NCI-H1417 (cell line): ENCODE data around the gene IL1RAP.
"Not testable (repeated sequence)": the region's sequence is repeated elsewhere in the genome, so short reads cannot be mapped to it uniquely, and the experiment has no call there.

Experiments
- DNase-seq, 3 experiments: peaks; one replicate each; lab custom pipeline; 2025; lab: John Stamatoyannopoulos, UW

The IL1RAP gene

GRCh38 chr3:190506271-190506670 lies 7.6 kb upstream of the IL1RAP start:
- no peak for DNase-seq

- DNase-seq, result no peak
These were observed 1.2 kb upstream of the IL1RAP start for GRCh38 chr3:190512666-190513065.

GRCh38 chr3:190514413-190515153 lies 698 bp downstream of the IL1RAP start:
- peak in 2 of 3 experiments; percentile 32 to 49 for DNase-seq

DNA sequence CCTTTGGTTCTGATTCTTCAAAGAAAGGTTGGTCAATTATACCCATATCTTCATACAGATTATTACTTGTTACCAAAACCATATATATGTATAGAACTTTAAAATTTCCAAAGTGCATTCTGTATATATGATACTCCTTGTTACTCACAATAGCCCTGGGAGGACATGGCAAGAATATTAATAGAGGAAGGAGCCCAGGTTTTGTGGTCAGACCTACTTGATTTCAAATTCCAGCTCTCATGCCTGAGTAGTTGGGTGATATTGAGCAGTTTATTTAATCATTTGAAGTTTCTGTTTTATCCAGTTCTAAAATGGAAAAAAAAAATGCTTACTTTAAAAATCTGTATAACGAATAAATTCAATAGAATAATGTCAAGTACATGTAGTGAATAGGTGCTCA lies 2.5 kb downstream of the IL1RAP start:
- no peak for DNase-seq

DNA sequence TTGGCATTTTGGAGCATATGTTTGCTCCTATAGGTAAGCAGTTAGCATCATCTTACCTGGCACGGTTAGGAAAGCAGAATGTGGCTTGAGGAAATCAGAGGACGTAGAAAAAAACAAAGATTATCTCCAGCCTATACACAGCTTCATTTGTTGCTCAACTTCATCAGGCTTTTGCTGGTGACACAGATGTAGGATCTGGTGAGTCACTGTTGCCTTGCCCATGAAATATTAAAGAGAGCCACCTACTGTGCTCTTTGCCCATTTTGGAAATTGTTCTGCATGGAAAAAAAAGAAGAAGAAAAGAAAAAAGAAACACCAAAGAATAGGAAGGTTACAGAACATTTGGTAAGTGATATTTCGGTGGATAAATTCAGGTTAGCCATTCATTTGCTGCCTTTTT lies 3.8 kb downstream of the IL1RAP start:
- DNase-seq, result no peak

DNA sequence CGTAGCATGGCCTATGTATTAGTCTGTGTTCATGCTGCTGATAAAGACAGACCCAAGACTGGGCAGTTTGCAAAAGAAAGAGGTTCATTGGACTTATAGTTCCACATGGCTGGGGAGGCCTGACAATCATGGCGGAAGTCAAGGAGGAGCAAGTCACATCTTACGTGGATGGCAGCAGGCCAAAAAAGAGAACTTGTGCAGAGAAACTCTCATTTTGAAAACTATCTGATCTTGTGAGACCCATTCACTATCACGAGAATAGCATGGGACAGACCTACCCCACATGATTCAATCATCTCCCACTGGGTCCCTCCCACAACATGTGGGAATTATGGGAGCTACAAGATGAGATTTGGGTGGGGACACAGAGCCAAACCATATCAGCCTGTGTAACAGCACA lies 4.6 kb downstream of the IL1RAP start:
- not testable (repeated sequence) for DNase-seq

DNA sequence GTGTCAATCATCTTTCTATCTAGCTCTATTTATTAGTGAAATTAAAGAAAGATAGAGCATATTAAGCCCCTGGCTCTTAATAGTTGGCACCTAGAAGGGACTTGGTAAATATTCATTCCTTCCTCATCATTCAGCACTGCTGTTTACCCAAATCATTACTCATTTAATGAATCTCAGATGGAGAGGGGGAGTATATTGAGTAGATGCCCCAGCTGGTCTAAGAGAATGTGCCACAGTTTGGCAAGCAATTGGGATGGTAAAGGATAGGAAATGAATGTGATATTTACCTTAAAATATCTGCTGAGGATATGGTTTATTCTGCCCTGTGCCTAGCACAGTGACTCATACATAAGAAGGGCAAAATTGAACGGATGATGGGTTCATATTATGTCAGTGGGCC lies 6.0 kb downstream of the IL1RAP start:
- DNase-seq, result no peak

- no peak for DNase-seq
These were observed 8.1 kb downstream of the IL1RAP start for GRCh38 chr3:190521998-190522397.

GRCh38 chr3:190522621-190523222 lies 8.8 kb downstream of the IL1RAP start:
- DNase-seq, result no peak

GRCh38 chr3:190524942-190525341 lies 11.1 kb downstream of the IL1RAP start:
- DNase-seq, result no peak

DNA sequence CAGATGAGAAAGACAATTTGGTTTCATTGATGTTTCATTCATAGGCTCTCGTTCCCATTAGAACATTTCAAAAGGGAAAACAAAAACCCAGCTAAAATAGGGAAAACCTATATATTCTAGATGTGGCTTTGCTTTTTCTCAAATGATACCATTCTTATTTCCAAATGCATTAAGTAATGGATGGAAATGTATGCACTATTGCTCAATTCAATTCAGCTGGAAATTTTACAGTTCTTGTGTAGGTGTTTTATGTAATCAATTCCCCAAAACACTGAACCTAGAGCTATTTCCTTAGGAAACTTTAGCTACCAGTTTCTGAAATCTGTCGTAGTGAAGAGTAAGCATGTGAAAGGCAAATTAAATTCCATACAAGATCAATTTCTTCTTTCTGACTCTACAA lies 11.7 kb downstream of the IL1RAP start:
- no peak for DNase-seq

- no peak for DNase-seq
These were observed 13.2 kb downstream of the IL1RAP start for GRCh38 chr3:190526787-190527762.

GRCh38 chr3:190528706-190529105 lies 14.8 kb downstream of the IL1RAP start:
- DNase-seq, result no peak

- no peak for DNase-seq
These were observed 17.5 kb downstream of the IL1RAP start for GRCh38 chr3:190531406-190531805.

GRCh38 chr3:190532731-190533203 lies 18.9 kb downstream of the IL1RAP start:
- DNase-seq, result no peak

DNA sequence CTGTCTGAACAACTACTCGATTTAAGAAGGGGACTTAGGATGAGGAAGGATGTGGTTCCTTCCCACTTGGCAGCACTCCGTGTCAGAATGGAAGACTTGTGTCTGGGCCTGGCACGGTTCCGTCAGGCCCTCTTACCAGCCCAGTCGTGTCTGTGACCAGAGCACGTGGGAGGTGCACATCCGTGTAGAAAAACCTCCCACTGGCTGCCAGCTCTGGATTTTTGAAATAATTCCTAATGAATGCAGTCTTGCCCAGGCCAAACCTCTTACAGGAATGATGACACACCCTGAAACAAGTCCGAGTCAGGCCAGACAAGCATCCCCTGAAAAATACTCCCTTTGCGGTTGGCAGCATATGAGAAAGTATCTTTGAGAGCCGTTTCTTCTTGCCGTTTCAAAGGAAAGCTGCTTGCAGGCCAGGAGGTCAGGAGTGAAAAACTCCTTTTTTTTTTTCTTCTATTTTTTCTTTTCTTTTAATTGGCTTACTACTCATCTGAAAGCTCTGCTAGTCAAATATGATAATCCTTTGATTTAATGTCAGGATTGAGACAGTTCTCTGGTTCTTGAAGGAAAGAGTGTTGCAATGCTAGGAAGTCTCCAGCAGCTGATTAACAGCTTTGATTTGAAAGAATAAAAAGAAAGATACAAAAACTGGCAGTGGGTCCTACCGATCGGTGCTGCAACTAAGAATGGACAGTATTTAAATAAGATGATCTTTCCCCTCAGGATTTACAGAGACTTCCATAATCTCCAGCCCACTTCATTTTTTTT lies 19.8 kb downstream of the IL1RAP start:
- DNase-seq, result no peak

DNA sequence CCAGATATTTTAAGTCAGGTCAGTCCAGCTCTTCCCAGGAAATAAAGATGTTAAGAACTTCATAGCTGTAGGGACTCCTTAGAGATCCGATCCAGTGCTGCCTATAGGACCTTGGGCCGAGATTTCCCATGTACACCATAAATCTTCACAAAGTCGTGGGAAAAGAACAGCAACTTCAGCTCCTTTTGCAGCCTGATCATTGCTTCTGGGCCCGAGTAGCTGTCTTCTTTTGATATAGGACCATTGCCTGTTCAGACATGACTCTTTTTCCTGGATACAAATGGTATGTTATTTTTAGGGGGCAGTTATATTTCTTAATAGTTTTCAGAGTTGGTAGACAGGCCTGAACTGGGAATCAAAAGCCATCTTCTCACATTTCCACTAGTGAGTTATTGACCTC lies 20.5 kb downstream of the IL1RAP start:
- no peak for DNase-seq

DNA sequence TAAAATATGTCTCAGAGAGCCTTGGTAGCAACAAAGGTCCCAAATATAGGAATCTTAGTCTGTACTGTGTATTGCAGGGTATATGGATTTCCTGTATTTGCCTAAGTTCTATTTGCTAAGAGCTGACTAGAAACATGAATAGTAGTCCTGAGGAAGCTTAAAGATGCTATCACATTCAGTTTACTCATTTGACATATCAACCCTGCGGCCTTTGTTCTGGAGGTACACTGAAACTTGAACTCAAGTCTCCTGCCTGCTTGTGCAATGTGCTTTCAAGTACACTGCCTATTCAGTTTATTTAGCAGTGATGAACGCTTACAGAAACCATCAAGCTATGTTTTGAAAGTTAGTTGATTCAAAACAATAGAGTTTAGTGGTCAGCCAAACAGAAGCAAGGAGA lies 21.1 kb downstream of the IL1RAP start:
- no peak for DNase-seq

DNA sequence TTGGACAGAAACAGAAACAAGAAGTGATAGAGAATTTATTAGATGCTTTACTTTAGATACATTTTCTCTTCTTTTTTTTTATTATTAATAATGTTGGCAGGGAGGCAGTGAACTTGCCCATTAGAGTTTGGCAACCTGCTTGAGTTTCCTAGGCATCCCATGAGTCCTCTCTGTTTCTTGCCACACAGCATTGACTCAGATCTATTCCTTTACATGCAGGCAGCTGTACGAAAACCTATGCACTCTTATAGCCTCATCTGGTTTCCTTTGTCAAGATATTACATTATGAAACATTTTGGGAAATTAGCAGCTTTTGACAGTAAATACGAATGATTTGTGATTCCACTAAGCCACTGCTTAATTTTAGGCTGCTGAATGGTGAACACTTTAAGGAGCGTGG lies 23.3 kb downstream of the IL1RAP start:
- no peak for DNase-seq

DNA sequence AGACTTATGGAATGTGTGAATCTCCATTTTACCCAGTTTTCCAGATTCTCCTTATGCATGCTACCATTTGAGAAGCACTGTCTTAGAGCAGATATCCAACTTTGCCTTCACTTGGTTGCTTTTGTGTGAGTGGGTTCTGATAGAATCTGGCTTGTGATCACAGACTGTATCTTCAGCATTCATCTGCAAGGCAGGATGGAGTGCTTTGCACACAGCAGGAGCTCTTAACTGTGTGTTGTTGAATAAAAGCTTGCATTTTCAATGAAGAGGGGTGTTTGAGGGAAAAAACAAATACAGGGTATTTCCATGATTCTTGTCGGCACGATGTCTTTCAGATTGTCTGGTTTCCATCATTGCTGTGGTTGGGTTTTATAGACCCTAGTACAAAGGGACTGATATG lies 24.4 kb downstream of the IL1RAP start:
- DNase-seq, result no peak

DNA sequence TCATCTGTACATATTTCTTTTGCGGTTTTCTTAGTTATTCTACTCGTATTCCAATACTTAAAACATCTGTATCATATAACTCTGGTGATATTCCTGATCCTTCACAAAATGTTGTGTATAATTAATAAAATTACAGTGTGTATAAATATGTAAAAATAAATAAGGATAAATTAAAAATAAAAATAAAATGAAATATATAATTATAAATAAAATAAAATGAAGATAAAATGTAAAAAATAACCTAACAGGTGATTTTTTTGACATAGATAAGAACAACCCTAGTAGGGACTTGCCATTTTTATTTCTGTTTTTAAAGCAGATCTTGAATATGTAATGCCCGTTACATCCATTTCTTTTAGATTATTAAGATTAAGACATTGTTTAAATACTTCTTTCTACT lies 25.6 kb downstream of the IL1RAP start:
- DNase-seq, result no peak

DNA sequence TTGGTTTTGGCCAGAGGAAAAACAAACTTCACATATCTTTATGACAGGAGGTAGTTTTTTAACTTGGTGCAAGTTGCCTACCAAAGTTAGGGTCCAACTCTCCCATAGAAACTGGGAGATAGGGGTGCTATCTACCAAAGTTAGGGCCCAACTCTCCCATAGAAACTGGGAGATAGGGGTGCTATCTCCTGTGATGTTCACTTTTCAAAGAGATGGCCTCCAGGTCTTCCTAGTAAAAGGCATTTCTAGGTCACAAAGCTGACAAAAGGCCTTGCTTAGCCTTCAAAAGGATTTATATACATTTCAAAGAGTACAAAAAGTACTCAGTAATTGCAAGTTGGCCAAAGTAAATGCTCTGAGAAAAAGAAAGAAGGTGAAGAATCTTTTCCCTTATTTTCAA lies 27.1 kb downstream of the IL1RAP start:
- no peak for DNase-seq
